Stimulated activated naive CD8-positive, alpha-beta T cell treated with anti-CD3 and anti-CD28 coated beads, Interleukin-15, Interleukin-2, amounts not matched to agents 100 ng/mL and 50 ng/mL, for 24 hours (primary cell): ENCODE measurements around the gene B3GALNT2.
A peak's percentile ranks its signal among the peaks of the same experiment; 100 is the strongest.
"Not testable (repeated sequence)": the region's sequence is repeated elsewhere in the genome, so short reads cannot be mapped to it uniquely, and the experiment has no call there.

Experiments
- H3K27ac Mint-ChIP-seq: one replicate; pipeline ENCODE4 v1.8.0; 2021; ENCODE audit warnings: mild to moderate bottlenecking, mixed read lengths
- H3K27me3 Mint-ChIP-seq: one replicate; pipeline ENCODE4 v1.8.0; 2021; ENCODE audit warnings: mixed read lengths
- H3K36me3 Mint-ChIP-seq: one replicate; pipeline ENCODE4 v1.8.0; 2021; ENCODE audit warnings: low read depth, mixed read lengths
- H3K4me1 Mint-ChIP-seq: one replicate; pipeline ENCODE4 v1.8.0; 2021; ENCODE audit warnings: low read depth, mixed read lengths
- H3K4me3 Mint-ChIP-seq: one replicate; pipeline ENCODE4 v1.8.0; 2021; ENCODE audit warnings: mild to moderate bottlenecking, mixed read lengths
- H3K9me3 Mint-ChIP-seq: one replicate; pipeline ENCODE4 v1.8.0; 2021; ENCODE audit warnings: mixed read lengths

B3GALNT2 gene

GRCh38 chr1:235504122-235504493 lies at the start of gene B3GALNT2:
B3GALNT2 (minus strand) TSS chr1:235504452; CDS start chr1:235504252, 200 bp downstream.
- peaks cover 3% of the 10 kb centered on the region for H3K27me3 Mint-ChIP-seq
- H3K9me3 Mint-ChIP-seq, result no peaks in the 10 kb centered on the region
- peak within 1 kb of the TSS; percentile 96 for H3K27ac Mint-ChIP-seq
- H3K36me3 Mint-ChIP-seq, result peaks cover 6% of the 10 kb centered on the region
- peak within 1 kb of the TSS; percentile 92 for H3K4me3 Mint-ChIP-seq
- peaks cover 41% of the 10 kb centered on the region for H3K4me1 Mint-ChIP-seq

- H3K9me3 Mint-ChIP-seq, result no peaks in the 10 kb centered on the region
- no peak overlapping the region for H3K4me3 Mint-ChIP-seq
- H3K36me3 Mint-ChIP-seq, result no peaks in the 10 kb centered on the region
- no peaks in the 10 kb centered on the region for H3K4me1 Mint-ChIP-seq
- H3K27ac Mint-ChIP-seq, result no peak overlapping the region
- H3K27me3 Mint-ChIP-seq, result no peaks in the 10 kb centered on the region
Observed at GRCh38 chr1:235553112-235553551, 48.9 kb upstream of the B3GALNT2 start.

GRCh38 chr1:235552146-235552716 lies 48.0 kb upstream of the B3GALNT2 start:
- no peaks in the 10 kb centered on the region for H3K27me3 Mint-ChIP-seq
- no peaks in the 10 kb centered on the region for H3K36me3 Mint-ChIP-seq
- H3K4me1 Mint-ChIP-seq, result no peaks in the 10 kb centered on the region
- no peak overlapping the region for H3K4me3 Mint-ChIP-seq
- no peaks in the 10 kb centered on the region for H3K9me3 Mint-ChIP-seq
- H3K27ac Mint-ChIP-seq, result no peak overlapping the region

GRCh38 chr1:235549351-235550139 lies 45.3 kb upstream of the B3GALNT2 start:
- no peaks in the 10 kb centered on the region for H3K36me3 Mint-ChIP-seq
- no peaks in the 10 kb centered on the region for H3K9me3 Mint-ChIP-seq
- no peak overlapping the region for H3K4me3 Mint-ChIP-seq
- H3K4me1 Mint-ChIP-seq, result no peaks in the 10 kb centered on the region
- no peaks in the 10 kb centered on the region for H3K27me3 Mint-ChIP-seq
- no peak overlapping the region for H3K27ac Mint-ChIP-seq

GRCh38 chr1:235546369-235547155 lies 42.3 kb upstream of the B3GALNT2 start:
- not testable (repeated sequence) for H3K4me3 Mint-ChIP-seq, H3K27ac Mint-ChIP-seq, H3K27me3 Mint-ChIP-seq, H3K4me1 Mint-ChIP-seq, H3K36me3 Mint-ChIP-seq, H3K9me3 Mint-ChIP-seq

GRCh38 chr1:235545292-235545930 lies 41.2 kb upstream of the B3GALNT2 start:
- Mint-ChIP-seq H3K9me3 (no peaks in the 10 kb centered on the region), H3K4me3 (no peak overlapping the region), H3K27ac (no peak overlapping the region), H3K27me3 (no peaks in the 10 kb centered on the region), H3K36me3 (no peaks in the 10 kb centered on the region), H3K4me1 (no peaks in the 10 kb centered on the region)

- H3K27ac Mint-ChIP-seq, H3K36me3 Mint-ChIP-seq, H3K4me3 Mint-ChIP-seq, H3K27me3 Mint-ChIP-seq, H3K9me3 Mint-ChIP-seq, H3K4me1 Mint-ChIP-seq: not testable (repeated sequence)
Observed at GRCh38 chr1:235542845-235543244, 38.6 kb upstream of the B3GALNT2 start.

- no peaks in the 10 kb centered on the region for H3K4me1 Mint-ChIP-seq
- H3K27me3 Mint-ChIP-seq, result no peaks in the 10 kb centered on the region
- H3K36me3 Mint-ChIP-seq, result no peaks in the 10 kb centered on the region
- H3K4me3 Mint-ChIP-seq, result no peak overlapping the region
- no peak overlapping the region for H3K27ac Mint-ChIP-seq
- no peaks in the 10 kb centered on the region for H3K9me3 Mint-ChIP-seq
Observed at GRCh38 chr1:235533476-235534168, 29.4 kb upstream of the B3GALNT2 start.

GRCh38 chr1:235532360-235532759 lies 28.1 kb upstream of the B3GALNT2 start:
- Mint-ChIP-seq H3K4me1 (no peaks in the 10 kb centered on the region), H3K27me3 (no peaks in the 10 kb centered on the region)

GRCh38 chr1:235527196-235527814 lies 23.1 kb upstream of the B3GALNT2 start:
- H3K27me3 Mint-ChIP-seq, result no peaks in the 10 kb centered on the region
- H3K27ac Mint-ChIP-seq, result no peak overlapping the region
- no peaks in the 10 kb centered on the region for H3K4me1 Mint-ChIP-seq
- H3K36me3 Mint-ChIP-seq, result no peaks in the 10 kb centered on the region
- H3K9me3 Mint-ChIP-seq, result no peaks in the 10 kb centered on the region
- H3K4me3 Mint-ChIP-seq, result no peak overlapping the region

More at GRCh38 chr1:235532360-235532759, 28.1 kb upstream of the B3GALNT2 start:
- no peak overlapping the region for H3K4me3 Mint-ChIP-seq
- no peak overlapping the region for H3K27ac Mint-ChIP-seq
- no peaks in the 10 kb centered on the region for H3K36me3 Mint-ChIP-seq
- H3K9me3 Mint-ChIP-seq, result no peaks in the 10 kb centered on the region

GRCh38 chr1:235525314-235525713 lies 21.1 kb upstream of the B3GALNT2 start:
- Mint-ChIP-seq H3K4me3 (no peak overlapping the region), H3K4me1 (no peaks in the 10 kb centered on the region), H3K27ac (no peak overlapping the region), H3K36me3 (no peaks in the 10 kb centered on the region), H3K27me3 (peaks cover 2% of the 10 kb centered on the region), H3K9me3 (no peaks in the 10 kb centered on the region)

- no peak overlapping the region for H3K27ac Mint-ChIP-seq
- no peaks in the 10 kb centered on the region for H3K9me3 Mint-ChIP-seq
- peaks cover 8% of the 10 kb centered on the region for H3K4me1 Mint-ChIP-seq
- peaks cover 10% of the 10 kb centered on the region for H3K27me3 Mint-ChIP-seq
- H3K36me3 Mint-ChIP-seq, result no peaks in the 10 kb centered on the region
- no peak overlapping the region for H3K4me3 Mint-ChIP-seq
Observed at GRCh38 chr1:235516862-235517446, 12.7 kb upstream of the B3GALNT2 start.

GRCh38 chr1:235515844-235516512 lies 11.7 kb upstream of the B3GALNT2 start:
- Mint-ChIP-seq H3K36me3 (no peaks in the 10 kb centered on the region), H3K27me3 (peaks cover 10% of the 10 kb centered on the region), H3K4me3 (no peak overlapping the region), H3K4me1 (peaks cover 8% of the 10 kb centered on the region), H3K9me3 (no peaks in the 10 kb centered on the region), H3K27ac (no peak overlapping the region)
